HG02571 (cell line): ENCODE results near the gene TSFM.

Experiments
- ATAC-seq: cut with Tn5 transposase; IDR thresholded peaks from one replicate; pipeline ENCODE4 v1.9.1; 2021; ENCODE audit warnings: mild to moderate bottlenecking, moderate library complexity; ENCODE audit not compliant: unreplicated experiment

The TSFM gene

DNA sequence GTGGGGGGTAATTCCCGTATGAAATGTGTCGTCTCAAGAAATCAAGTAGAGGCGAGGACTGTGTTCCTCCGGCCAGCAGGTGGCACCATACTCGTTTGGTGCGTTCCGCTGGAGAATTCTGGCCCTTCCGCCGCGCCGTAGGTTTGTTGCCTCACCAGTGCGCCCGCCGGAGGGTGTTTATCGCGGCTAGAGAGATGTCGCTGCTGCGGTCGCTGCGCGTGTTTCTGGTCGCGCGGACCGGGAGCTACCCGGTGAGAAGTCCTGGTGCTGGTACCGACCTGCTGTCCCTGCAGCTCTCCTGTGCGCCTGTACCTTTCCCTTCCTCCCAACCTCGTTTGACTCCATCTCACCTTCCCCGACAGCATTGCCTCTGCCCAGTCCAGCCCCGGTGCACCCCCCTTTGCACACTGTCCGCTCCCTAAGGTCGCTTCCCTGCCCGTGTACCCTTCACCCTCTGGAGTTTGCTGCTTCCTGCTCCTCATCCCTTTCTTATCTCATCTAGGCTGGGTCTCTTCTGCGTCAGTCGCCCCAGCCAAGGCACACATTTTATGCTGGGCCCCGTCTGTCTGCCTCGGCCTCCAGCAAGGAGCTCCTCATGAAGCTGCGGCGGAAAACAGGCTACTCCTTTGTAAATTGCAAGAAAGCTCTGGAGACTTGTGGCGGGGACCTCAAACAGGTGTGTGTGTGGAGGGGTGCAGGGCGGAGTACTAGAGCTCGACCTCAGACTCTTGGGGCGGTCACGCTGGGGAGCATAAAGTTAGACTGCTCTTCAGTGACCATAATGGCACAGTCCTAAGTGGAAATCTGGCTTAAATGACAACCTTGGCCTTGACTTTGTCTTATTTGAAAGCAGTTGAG is at the start of gene TSFM:
Gene TSFM, plus strand, starts transcription at position 180 of the 858 bp plus-strand sequence. Its CDS starts 15 bp downstream, at position 195.
- peak; percentile 80 for ATAC-seq

DNA sequence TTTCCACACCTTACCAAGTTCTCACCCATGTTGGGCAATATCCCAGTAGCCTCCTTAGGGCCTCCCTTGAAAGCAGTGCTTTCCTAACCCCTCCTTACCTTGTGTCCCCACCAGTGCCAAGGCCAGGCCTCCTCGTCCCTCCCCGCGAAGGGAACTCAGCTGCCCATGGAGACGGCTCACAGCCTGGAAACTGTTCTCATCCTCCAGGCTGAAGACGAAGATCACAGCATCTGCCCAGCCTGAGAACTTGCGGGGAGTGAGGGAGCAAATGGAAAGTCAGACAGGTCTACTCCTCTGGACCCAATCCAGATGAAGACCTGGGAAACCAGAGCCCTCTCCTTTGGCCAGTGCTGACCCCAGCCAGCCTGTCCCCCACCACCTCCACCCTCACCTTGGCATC is 48.7 kb upstream of the TSFM start:
- no peak for ATAC-seq

GRCh38 chr12:57734591-57734990 is 48.0 kb upstream of the TSFM start:
- no peak for ATAC-seq

- ATAC-seq, result no peak
Observed at GRCh38 chr12:57735198-57735855, 47.3 kb upstream of the TSFM start.

DNA sequence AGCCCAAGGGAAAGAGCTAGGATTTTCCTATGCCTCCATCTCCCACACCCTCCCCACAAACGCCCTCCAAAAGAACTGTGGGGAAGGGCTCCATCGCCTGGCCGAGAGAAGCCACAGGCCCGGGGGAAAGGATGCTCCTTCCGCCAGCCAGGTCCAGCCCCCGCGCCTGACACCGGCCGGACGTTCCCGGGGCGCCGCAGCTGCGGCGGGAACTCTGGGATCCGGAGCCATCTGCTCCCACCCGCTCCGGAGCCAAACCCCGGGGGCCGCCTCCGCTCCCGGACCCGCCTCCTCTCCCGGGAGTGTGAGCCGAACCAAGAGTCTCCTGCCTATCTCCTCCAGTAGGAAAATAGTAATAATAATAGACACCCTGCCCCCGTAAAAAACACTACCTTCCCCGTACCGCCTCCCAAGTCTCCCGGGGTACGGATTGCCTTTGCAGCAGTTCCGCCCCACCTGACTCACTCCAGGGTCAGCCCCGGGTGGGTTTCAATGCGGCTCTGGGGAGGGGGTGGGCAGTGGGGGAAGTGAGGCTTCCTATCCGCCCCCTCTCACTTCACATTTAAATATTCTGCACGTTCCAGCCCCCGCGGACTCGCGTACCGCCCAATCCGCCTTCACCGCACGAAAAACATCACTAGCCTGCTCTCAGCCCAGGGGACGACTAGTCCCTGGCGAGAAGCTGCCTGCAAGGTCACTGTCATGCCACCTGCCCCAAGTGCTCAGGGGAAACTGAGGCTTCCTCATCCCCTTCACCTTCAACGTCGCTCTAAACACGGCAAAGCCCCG is 46.4 kb upstream of the TSFM start:
- no peak for ATAC-seq

DNA sequence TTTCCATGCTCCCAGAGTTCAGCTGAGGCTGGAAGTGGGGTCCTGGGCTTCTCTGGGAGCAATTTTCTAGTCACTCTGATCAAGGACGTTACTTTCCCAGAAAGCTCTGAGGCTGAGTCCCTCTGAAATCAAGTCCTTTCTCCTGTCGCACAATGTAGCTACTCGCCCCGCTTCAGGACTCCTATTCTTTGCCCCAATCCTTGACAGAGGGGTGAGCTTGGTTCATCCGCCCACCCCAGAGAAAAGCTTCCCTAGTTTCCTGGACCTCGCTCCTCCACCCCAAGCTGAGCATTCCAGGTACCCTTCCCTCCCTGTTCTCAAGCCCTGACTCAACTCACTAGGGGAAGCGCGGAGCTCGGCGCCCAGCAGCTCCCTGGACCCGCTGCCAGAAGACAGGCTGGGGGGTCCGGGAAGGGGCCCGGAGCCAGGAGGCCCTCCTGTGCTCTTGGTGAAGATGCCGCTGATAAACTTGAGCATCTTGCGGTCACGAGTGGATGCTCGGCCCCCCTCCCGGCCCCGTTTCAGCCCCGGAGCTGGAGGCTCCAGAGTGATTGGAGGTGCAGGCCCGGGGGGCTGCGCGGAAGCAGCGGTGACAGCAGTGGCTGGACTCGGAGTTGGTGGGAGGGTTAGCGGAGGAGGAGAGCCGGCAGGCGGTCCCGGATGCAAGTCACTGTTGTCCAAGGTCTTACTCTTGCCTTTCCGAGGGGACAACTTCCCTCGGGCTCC is 45.7 kb upstream of the TSFM start:
- no peak for ATAC-seq

- ATAC-seq, result no peak
Observed at GRCh38 chr12:57737467-57738460, 44.8 kb upstream of the TSFM start.

DNA sequence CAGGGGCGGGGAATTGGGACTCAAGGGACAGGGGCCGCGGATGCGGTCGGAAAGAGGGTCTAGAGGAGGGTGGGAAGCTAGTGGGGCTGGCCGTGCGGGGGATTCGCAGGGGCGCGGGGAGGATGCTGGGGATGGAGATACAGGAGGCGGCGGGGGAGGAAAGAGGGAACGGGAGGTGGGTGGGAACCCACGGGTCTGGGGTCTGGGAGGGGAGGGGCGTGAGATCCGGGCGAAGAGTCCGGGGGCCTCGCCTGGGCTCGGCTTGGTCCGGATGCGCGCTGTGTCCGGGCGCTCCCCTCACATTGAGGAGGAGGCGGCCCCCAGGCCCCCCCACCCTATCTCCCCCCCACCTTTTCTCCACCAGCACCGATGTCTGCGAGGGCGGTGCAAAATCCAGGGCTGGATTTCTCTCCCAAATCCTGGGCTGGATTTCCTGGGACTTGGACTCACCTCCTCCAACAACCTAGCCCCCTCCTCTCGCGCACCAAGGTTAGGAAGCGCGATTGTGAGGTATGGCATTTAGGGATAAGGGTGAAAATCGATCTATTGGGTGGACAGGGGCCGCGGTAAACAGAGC is 43.8 kb upstream of the TSFM start, which contains the start of gene AGAP2:
Gene AGAP2, minus strand, starts transcription at position 82 of the 577 bp plus-strand sequence. CDS start 496 bp downstream, outside the sequence.
- ATAC-seq, result no peak

DNA sequence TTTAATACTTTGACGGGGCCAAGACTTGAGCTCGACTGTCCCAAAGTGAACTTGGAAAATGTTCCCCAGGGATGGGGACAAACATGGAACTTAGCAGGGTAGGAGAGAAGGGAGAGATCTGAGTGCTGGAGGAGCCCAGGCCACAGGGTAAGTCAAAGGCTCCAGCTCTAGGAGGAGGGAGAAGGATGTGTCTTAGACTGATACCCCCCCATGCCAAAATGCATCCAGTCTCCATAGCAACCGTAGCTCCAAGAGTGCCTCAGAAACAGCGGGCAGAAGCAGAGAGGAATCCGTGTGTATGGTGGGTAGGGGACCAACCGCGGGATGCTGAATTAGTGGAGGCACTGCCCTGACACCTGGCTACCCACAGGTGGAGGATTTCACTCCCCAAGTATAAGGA is 43.2 kb upstream of the TSFM start:
- no peak for ATAC-seq

DNA sequence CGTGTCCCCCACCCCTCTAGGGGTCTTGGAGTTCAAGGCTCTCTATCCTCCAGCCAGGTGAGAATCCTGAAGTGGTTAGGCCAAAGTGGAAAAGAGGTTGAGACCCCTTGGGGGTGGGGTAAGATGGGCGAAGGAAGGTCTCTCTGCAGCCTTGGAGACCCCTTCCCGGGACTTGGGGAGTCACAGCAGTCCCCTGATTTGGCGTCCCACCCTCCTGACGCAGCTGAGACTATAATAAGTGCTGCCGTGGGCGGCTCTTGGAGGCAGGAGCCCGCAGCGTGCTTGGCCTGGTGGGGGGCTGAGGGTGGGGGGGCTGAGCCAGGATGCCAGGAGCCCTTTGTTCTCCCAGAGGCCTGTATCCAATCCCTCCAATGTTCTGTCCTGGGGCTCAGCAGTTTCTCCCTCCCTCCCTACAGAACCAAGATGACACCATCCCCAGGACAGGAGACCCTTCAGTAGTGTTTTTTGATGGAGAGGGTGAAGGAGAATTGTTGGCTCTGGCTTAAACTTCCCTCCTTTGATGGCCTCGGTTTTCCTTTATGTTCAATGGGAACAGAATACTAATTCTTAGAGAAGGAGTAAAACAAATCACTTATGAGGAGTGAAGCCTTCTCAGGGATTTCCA is 42.6 kb upstream of the TSFM start:
- no peak for ATAC-seq

DNA sequence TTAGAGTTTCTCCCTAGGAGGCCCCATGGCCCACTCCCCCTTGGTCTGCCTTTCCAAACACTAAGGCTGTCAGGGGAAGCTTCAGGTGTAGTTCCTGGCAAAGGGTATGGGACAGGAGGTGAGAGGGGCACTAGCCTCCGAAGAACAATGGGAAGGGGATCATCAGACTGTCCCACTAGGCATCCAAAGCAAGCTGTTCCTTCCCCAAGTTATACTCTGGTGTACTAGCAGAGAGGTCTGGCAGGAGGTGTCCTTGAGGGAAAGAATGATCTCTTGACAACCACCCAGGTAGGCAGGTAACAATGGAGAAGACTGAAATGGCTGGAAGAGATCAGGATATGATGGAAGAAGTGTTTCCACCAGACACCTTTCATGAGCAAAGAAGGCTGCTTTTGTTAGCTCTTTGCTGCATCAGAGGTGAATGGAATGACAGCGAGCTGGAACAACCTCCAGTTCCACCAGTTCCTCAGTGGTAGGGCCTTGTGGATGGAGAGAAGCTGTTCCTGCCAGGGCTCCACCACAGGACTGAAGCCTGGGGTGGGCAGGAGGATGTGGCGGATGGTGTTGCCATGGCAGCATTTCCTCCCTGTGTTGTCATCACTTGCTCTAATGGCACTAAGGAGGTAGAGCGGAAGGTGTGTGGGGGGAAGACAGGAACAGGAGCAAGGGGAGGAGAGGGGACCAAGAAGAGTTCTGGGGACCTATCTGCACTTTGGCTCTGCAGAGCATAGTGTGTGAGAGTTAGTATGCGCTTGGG is 41.8 kb upstream of the TSFM start:
- ATAC-seq, result no peak

GRCh38 chr12:57741413-57741789 is 41.2 kb upstream of the TSFM start:
- no peak for ATAC-seq

DNA sequence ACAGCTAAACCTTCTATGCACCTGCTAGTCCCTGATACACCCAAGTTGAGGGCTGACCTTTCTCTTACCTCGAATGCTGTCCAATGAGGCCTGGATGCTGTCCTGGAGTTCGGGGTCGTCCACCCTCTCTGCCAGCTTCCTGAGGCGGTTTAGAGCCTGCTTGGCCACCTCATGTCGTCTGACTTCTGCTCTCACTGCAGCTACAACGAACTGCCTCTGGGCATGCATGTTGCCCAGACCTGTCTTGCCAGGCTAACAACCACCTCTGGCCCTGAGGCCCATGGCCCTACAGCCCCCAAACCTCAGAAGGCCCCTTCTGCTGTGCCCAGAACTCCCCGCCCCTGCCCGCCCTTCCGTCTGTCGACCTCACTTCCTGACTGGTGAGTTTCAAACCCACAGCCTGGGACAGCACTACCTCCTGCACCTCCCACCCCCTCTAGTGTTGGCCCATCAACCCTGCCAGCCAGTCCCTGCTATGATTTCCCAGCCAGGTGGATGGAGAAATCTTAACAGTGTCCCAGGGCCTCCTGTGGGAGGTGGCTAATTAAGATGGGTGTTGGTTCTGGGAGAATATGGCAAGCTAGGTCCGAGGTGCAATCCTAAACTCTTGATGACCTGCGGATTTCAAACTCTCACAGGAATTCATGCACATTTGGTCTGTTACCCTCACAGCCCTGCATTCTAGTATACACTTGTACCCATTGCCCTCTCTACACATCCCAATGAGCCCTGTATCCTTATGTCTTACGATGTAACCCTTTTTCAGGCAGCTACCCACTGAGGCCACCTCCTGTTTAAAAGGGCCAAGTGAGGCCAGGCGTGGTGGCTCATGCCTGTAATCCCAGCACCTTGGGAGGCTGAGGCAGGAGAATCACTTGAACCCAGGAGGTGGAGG is 40.5 kb upstream of the TSFM start:
- peak; percentile 63 for ATAC-seq

- ATAC-seq, result no peak
Observed at GRCh38 chr12:57743769-57744168, 38.8 kb upstream of the TSFM start.

DNA sequence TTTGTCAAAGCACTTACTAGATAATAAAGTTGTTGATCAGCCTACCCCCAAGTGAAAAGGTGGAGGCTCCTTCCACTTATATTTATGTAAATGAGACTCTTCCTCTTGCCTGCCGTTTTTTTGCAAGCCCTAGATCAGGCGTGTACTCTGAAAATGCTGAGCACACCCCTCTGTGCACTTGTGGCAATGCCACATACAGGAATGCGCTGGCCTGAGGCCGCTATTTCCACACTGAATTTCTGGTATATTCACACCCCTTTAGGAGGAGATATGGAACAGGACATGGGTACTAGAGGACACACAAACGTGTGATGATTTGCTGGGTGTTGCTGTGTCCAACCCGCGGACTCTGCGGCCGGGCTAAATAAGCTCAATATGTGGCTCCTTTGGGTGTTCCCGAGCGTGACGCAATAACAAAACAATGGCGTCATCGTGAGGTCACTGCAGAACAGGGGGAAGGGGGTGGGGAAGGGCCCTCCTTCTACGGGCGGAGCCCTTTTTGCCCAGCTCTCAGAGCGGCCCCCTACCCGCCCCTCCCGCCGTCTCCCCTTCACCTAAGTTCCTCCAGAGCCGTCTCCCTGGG is 38.3 kb upstream of the TSFM start:
- ATAC-seq, result peak; percentile 35

DNA sequence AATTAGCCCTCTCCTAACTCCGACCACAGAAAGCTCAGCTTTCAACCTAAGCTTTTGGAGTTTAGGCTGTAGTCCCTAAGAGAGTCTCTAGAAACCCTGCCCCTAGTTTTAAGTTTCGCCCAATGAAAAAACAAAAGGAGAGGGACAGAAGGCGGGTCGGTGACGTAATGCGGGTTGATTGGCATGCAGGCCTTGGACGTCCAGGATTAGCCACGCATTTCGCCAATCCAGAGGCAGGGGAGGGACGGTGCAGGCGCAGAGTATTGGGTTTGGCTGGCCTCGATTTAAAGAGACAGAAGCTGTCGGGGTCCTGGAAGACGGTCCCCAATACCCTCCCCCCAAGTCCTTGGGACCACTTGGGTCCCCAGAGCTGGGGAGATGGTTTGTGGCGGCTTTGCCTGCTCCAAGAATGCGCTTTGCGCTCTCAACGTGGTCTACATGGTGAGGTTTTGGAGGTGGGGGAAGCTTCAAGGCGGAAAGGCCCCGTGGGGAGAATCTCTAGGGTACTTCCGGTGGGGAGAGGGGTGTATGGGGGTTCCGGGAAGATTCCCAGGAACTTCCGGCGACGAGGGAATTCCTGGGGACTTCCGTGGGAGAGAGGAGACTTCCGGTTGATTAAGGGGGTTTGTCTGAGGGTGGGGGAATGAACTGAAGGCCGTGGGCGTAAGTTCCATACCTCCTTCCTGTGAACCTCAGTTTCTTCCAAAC is 37.7 kb upstream of the TSFM start, which contains the start of gene TSPAN31:
Gene TSPAN31, plus strand, starts transcription at position 263 of the 708 bp plus-strand sequence. Its CDS starts 116 bp downstream, at position 379.
- peak; percentile 82 for ATAC-seq
